HCT116 (cell line): ENCODE measurements around the gene TRPC5OS. TPM values are rescaled to one million over a fixed set of nuclear protein-coding genes. Genes with fewer than 3 reads are reported as not detected.

Experiments
- ATAC-seq: fragments of 200-7000 bp; cut with Tn5 transposase; 2 replicates; pipeline ENCODE4 v1.9.1; 2020; ENCODE audit warnings: mild to moderate bottlenecking, moderate library complexity
- BruUV-seq: library from RNA; stranded (reverse); fragments of 400-500 nt; replicated peaks from 2 replicates; lab custom pipeline; 2021; lab: Mats Ljungman, UMichigan
- CTCF ChIA-PET: fragments of 300-600 bp; sonication (Branson Sonifier 250); formaldehyde crosslinking; loops from one replicate; lab custom pipeline; 2021; ENCODE audit warnings: antibody characterized with exemption; lab: Charles Lee
- POLR2A ChIA-PET: fragments of 300-600, 350-600 bp; sonication (Branson Sonifier 250); formaldehyde crosslinking; loops from one replicate; lab custom pipeline; 2021; ENCODE audit warnings: antibody characterized with exemption; lab: Charles Lee
- RAD21 ChIA-PET, 2 experiments: fragments of 300-600 bp; sonication (Branson Sonifier 250); formaldehyde crosslinking; loops; one replicate each; lab custom pipeline; 2023; ENCODE audit warnings: low total read pairs in 2 of 2; ENCODE audit not compliant: uncharacterized antibody in 2 of 2, unreplicated experiment in 2 of 2, low non-redundant PET in 1 of 2; lab: Charles Lee
- DNase-seq: peaks from one replicate; pipeline ENCODE4 v3.0.0-alpha.2; 2010; ENCODE audit warnings: low read depth, low spot score
- H2AFZ ChIP-seq: fragments of 200-600 bp; shearing (Covaris generic), sonication (generic); 2 replicates; pipeline ENCODE4 v1.6.1; 2017; ENCODE audit warnings: low read depth, mixed run types, mixed read lengths, antibody characterized with exemption, low read length; ENCODE audit not compliant: poor library complexity, severe bottlenecking
- H3K27ac ChIP-seq: 2 replicates; pipeline ENCODE4 v1.5.1; 2012; ENCODE audit warnings: low read depth, low read length
- H3K27me3 ChIP-seq: fragments of 200-600 bp; sonication (generic); 2 replicates; pipeline ENCODE4 v1.6.1; 2016; ENCODE audit warnings: mixed run types, low read length, mixed read lengths; ENCODE audit not compliant: insufficient read depth
- H3K36me3 ChIP-seq, 2 experiments: fragments of 200-500 bp in 1 of 2; fragments of 200-600 bp in 1 of 2; sonication (Bioruptor generic) in 1 of 2; sonication (generic) in 1 of 2; 2 replicates each; pipeline versions ENCODE4 v1.5.1 to v1.6.1; 2014 to 2016; ENCODE audit warnings: low read length in 2 of 2, inconsistent platforms in 1 of 2, mixed read lengths in 1 of 2, mixed run types in 1 of 2; ENCODE audit not compliant: insufficient read depth in 2 of 2, control insufficient read depth in 1 of 2
- H3K4me1 ChIP-seq, 2 experiments: fragments of 200-600 bp in 1 of 2; sonication (generic) in 1 of 2; 2 replicates each; pipeline versions ENCODE4 v1.5.1 to v1.6.1; 2012 to 2017; ENCODE audit warnings: low read length in 2 of 2, inconsistent platforms in 1 of 2, mild to moderate bottlenecking in 1 of 2, mixed read lengths in 1 of 2, mixed run types in 1 of 2, moderate library complexity in 1 of 2; ENCODE audit not compliant: insufficient read depth in 2 of 2, control insufficient read depth in 1 of 2
- H3K4me2 ChIP-seq: fragments of 200-600 bp; sonication (generic); 2 replicates; pipeline ENCODE4 v1.6.1; 2017; ENCODE audit warnings: mixed run types, low read length, mixed read lengths
- H3K4me3 ChIP-seq, 2 experiments: fragments of 200-600 bp in 1 of 2; sonication (generic) in 1 of 2; replicated peaks in 1 of 2; 2 replicates each; pipeline ENCODE4 v1.5.1; 2011 to 2016; ENCODE audit warnings: low read length in 2 of 2, control low read depth in 1 of 2, low read depth in 1 of 2, mild to moderate bottlenecking in 1 of 2, mixed read lengths in 1 of 2, mixed run types in 1 of 2
- H3K79me2 ChIP-seq: fragments of 200-600 bp; sonication (generic); 2 replicates; pipeline ENCODE4 v1.6.1; 2017; ENCODE audit warnings: mild to moderate bottlenecking, mixed run types, low read length, moderate library complexity, mixed read lengths; ENCODE audit not compliant: insufficient read depth
- H3K9ac ChIP-seq: fragments of 200-600 bp; sonication (generic); 2 replicates; pipeline ENCODE4 v1.6.1; 2016; ENCODE audit warnings: low read length, mixed read lengths
- H3K9me2 ChIP-seq: fragments of 200-600 bp; sonication (generic), shearing (Covaris generic); 2 replicates; pipeline ENCODE4 v1.6.1; 2017; ENCODE audit warnings: mixed run types, mild to moderate bottlenecking, moderate library complexity; ENCODE audit not compliant: insufficient read depth
- H3K9me3 ChIP-seq, 2 experiments: fragments of 200-500 bp in 1 of 2; fragments of 200-600 bp in 1 of 2; sonication (Bioruptor generic) in 1 of 2; sonication (generic) in 1 of 2; 2 replicates each; pipeline ENCODE4 v1.6.1; 2014 to 2017; ENCODE audit warnings: low read length in 2 of 2, mixed read lengths in 2 of 2, inconsistent platforms in 1 of 2, low read depth in 1 of 2, mild to moderate bottlenecking in 1 of 2, mixed run types in 1 of 2, moderate library complexity in 1 of 2; ENCODE audit not compliant: control insufficient read depth in 1 of 2, insufficient read depth in 1 of 2
- H4K20me1 ChIP-seq: fragments of 200-600 bp; sonication (generic), shearing (Covaris generic); 2 replicates; pipeline ENCODE4 v1.6.1; 2017; ENCODE audit warnings: mixed run types, mild to moderate bottlenecking, moderate library complexity; ENCODE audit not compliant: insufficient read depth
- CBX3 ChIP-seq: IDR thresholded peaks from 2 replicates; pipeline ENCODE4 v1.6.1; 2012; ENCODE audit warnings: low read depth
- EZH2 ChIP-seq: fragments of 200-600 bp; sonication (generic); IDR thresholded peaks from 2 replicates; pipeline ENCODE4 v1.6.1; 2017; ENCODE audit warnings: antibody characterized with exemption, mixed run types
- EZH2phosphoT487 ChIP-seq: fragments of 200-600 bp; IDR thresholded peaks from 2 replicates; pipeline ENCODE4 v1.6.1; 2018; ENCODE audit warnings: antibody characterized with exemption, borderline replicate concordance
- RAD21 ChIP-seq: IDR thresholded peaks from 2 replicates; pipeline ENCODE4 v1.6.1; 2012; ENCODE audit warnings: low read depth, mild to moderate bottlenecking
- SIN3A ChIP-seq: IDR thresholded peaks from 2 replicates; pipeline ENCODE4 v1.6.1; 2012; ENCODE audit warnings: low read depth
- SRF ChIP-seq: IDR thresholded peaks from 2 replicates; pipeline ENCODE4 v1.6.1; 2012; ENCODE audit warnings: low read depth
- TCF7L2 ChIP-seq: IDR thresholded peaks from 2 replicates; pipeline ENCODE4 v1.7.0; 2011; ENCODE audit warnings: borderline replicate concordance, inconsistent platforms; ENCODE audit not compliant: insufficient read depth, insufficient read length; ENCODE audit errors: extremely low read depth
- ZFX ChIP-seq: fragments of 450-650 bp; IDR thresholded peaks from 2 replicates; pipeline ENCODE4 v1.6.1; 2017
- intact Hi-C: fragments of 100-400 bp; cut with micrococcal nuclease; formaldehyde crosslinking; loops from 2 replicates; pipeline ENCODE4 v1.10.0; 2022
- total RNA-seq: library from RNA; stranded (reverse); gene quantifications from one replicate; pipeline ENCODE4 v1.2.1, GENCODE V29; 2021; ENCODE audit not compliant: unreplicated experiment
- TF ChIP-seq, protein P1 (sequence below): IDR thresholded peaks from 2 replicates; pipeline ENCODE4 v1.6.1; 2012; ENCODE audit warnings: low read depth
- TF ChIP-seq, protein P2 (sequence below): IDR thresholded peaks from 2 replicates; pipeline ENCODE4 v1.6.1; 2011; ENCODE audit warnings: mild to moderate bottlenecking, low read length, moderate library complexity; ENCODE audit not compliant: insufficient replicate concordance; ENCODE audit errors: extremely low read depth
- TF ChIP-seq, protein P3 (sequence below): IDR thresholded peaks from 2 replicates; pipeline ENCODE4 v1.6.1; 2012
- TF ChIP-seq, protein P4 (sequence below): IDR thresholded peaks from 2 replicates; pipeline ENCODE4 v1.6.1; 2012

Gene TRPC5OS
- total RNA-seq, 1 experiment from 2014 or later, result 0.07 TPM

DNA sequence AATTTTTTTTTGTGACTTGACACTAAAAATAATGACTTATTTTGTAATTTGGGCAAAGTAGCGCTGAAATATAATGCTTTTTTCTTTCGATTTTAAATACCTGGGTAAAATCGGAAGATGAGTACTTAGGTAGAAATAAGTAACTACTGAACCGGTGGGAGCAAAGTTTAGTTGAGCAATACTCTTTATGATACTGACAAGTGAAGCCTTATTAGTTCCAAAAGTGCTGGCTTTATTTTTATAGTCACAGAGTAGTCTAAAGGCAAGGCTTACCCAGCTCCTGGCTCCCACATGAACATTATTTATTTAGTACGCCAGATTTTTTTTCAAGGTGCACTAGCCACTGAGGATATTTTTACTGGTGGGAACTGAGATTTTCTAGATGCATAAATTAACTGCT is 14.4 kb upstream of the TRPC5OS start (continued):
- TF ChIP-seq, protein P1, sequence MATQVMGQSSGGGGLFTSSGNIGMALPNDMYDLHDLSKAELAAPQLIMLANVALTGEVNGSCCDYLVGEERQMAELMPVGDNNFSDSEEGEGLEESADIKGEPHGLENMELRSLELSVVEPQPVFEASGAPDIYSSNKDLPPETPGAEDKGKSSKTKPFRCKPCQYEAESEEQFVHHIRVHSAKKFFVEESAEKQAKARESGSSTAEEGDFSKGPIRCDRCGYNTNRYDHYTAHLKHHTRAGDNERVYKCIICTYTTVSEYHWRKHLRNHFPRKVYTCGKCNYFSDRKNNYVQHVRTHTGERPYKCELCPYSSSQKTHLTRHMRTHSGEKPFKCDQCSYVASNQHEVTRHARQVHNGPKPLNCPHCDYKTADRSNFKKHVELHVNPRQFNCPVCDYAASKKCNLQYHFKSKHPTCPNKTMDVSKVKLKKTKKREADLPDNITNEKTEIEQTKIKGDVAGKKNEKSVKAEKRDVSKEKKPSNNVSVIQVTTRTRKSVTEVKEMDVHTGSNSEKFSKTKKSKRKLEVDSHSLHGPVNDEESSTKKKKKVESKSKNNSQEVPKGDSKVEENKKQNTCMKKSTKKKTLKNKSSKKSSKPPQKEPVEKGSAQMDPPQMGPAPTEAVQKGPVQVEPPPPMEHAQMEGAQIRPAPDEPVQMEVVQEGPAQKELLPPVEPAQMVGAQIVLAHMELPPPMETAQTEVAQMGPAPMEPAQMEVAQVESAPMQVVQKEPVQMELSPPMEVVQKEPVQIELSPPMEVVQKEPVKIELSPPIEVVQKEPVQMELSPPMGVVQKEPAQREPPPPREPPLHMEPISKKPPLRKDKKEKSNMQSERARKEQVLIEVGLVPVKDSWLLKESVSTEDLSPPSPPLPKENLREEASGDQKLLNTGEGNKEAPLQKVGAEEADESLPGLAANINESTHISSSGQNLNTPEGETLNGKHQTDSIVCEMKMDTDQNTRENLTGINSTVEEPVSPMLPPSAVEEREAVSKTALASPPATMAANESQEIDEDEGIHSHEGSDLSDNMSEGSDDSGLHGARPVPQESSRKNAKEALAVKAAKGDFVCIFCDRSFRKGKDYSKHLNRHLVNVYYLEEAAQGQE, result no peak
- TF ChIP-seq, protein P2, sequence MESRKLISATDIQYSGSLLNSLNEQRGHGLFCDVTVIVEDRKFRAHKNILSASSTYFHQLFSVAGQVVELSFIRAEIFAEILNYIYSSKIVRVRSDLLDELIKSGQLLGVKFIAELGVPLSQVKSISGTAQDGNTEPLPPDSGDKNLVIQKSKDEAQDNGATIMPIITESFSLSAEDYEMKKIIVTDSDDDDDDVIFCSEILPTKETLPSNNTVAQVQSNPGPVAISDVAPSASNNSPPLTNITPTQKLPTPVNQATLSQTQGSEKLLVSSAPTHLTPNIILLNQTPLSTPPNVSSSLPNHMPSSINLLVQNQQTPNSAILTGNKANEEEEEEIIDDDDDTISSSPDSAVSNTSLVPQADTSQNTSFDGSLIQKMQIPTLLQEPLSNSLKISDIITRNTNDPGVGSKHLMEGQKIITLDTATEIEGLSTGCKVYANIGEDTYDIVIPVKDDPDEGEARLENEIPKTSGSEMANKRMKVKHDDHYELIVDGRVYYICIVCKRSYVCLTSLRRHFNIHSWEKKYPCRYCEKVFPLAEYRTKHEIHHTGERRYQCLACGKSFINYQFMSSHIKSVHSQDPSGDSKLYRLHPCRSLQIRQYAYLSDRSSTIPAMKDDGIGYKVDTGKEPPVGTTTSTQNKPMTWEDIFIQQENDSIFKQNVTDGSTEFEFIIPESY, result no peak
- TF ChIP-seq CBX3 (no peak), RAD21 (no peak)

DNA sequence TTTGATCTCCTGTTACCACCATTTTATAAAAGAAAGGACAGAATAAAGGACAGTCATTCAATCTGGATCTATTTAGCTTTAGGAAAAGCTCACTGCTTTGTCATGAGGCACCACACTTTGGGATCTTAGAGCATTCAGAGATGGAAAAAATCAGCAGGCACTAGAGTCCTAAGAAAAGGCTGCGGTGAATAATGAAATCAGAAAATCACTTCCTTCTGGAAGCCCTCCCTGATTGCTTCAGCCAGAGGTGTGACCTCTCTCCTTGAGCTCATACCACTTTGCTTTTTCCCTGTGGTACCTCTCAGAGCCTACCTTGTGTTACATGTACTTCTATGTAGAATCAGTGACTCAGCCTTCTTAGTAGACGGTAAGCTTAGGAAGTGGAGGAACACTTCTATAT is 8.7 kb upstream of the TRPC5OS start:
- intact Hi-C loops, result loop anchor here (5.0 kb wide), 1 partner anchor 775 kb away; no protein-coding TSS in a partner anchor
- Histone ChIP-seq H3K79me2 (no peaks in the 10 kb centered on the region), H3K27ac (no peak overlapping the region), H3K9me3 (no peaks in the 10 kb centered on the region), H2AFZ (no peak overlapping the region), H4K20me1 (no peaks in the 10 kb centered on the region), H3K4me3 (no peak overlapping the region), H3K27me3 (no peaks in the 10 kb centered on the region), H3K36me3 (no peaks in the 10 kb centered on the region), H3K4me2 (no peak overlapping the region), H3K4me1 (no peaks in the 10 kb centered on the region), H3K9ac (no peak overlapping the region), H3K9me2 (no peaks in the 10 kb centered on the region)
- DNase-seq, result no peak
- ChIA-PET CTCF (no interaction called here), POLR2A (no interaction called here), RAD21 (no interaction called here)
- TF ChIP-seq SRF (no peak), EZH2 (no peak), EZH2phosphoT487 (no peak), ZFX (no peak), SIN3A (no peak), TCF7L2 (no peak)
- TF ChIP-seq, protein P3, sequence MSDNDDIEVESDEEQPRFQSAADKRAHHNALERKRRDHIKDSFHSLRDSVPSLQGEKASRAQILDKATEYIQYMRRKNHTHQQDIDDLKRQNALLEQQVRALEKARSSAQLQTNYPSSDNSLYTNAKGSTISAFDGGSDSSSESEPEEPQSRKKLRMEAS, result no peak
- TF ChIP-seq, protein P4, sequence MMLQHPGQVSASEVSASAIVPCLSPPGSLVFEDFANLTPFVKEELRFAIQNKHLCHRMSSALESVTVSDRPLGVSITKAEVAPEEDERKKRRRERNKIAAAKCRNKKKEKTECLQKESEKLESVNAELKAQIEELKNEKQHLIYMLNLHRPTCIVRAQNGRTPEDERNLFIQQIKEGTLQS, result no peak
- ATAC-seq, result no peak
- no TSS peak for BruUV-seq
